CD4-positive, alpha-beta T cell treated with Interleukin-17A for 1 hour (primary cell): ENCODE data around the gene LGALS9.
A peak's percentile ranks its signal among the peaks of the same experiment; 100 is the strongest.
"Not testable (repeated sequence)": the region's sequence is repeated elsewhere in the genome, so short reads cannot be mapped to it uniquely, and the experiment has no call there.

Experiments used
- DNase-seq: peaks from one replicate; pipeline ENCODE4 v3.0.0-alpha.2; 2020

LGALS9 gene

GRCh38 chr17:27631897-27632725 lies 1.1 kb downstream of the LGALS9 start:
- no peak for DNase-seq

- not testable (repeated sequence) for DNase-seq
Measured at GRCh38 chr17:27632766-27633165, 1.8 kb downstream of the LGALS9 start.

GRCh38 chr17:27633312-27634025 lies 2.5 kb downstream of the LGALS9 start:
- DNase-seq = no peak

- no peak for DNase-seq
Measured at GRCh38 chr17:27634026-27634335, 3.0 kb downstream of the LGALS9 start.

- no peak for DNase-seq
Measured at GRCh38 chr17:27634776-27635175, 3.8 kb downstream of the LGALS9 start.

GRCh38 chr17:27635275-27635823 lies 4.4 kb downstream of the LGALS9 start:
- DNase-seq = peak; percentile 20

- not testable (repeated sequence) for DNase-seq
Measured at GRCh38 chr17:27636005-27636520, 5.1 kb downstream of the LGALS9 start.

GRCh38 chr17:27637818-27638217 lies 6.8 kb downstream of the LGALS9 start:
- DNase-seq = not testable (repeated sequence)

- DNase-seq = not testable (repeated sequence)
Measured at GRCh38 chr17:27638415-27638914, 7.5 kb downstream of the LGALS9 start.

GRCh38 chr17:27640790-27641189 lies 9.8 kb downstream of the LGALS9 start:
- no peak for DNase-seq

GRCh38 chr17:27644586-27644985 lies 13.6 kb downstream of the LGALS9 start:
- no peak for DNase-seq

GRCh38 chr17:27645621-27646020 lies 14.6 kb downstream of the LGALS9 start:
- DNase-seq = not testable (repeated sequence)

- DNase-seq = no peak
Measured at GRCh38 chr17:27646232-27646631, 15.2 kb downstream of the LGALS9 start.

GRCh38 chr17:27647765-27648164 lies 16.8 kb downstream of the LGALS9 start:
- DNase-seq = no peak

- not testable (repeated sequence) for DNase-seq
Measured at GRCh38 chr17:27649111-27649571, 18.2 kb downstream of the LGALS9 start.

GRCh38 chr17:27649929-27650328 lies 18.9 kb downstream of the LGALS9 start:
- no peak for DNase-seq

- DNase-seq = no peak
Measured at GRCh38 chr17:27650836-27651235, 19.8 kb downstream of the LGALS9 start.

- peak; percentile 70 for DNase-seq
Measured at GRCh38 chr17:27651411-27652345, 20.7 kb downstream of the LGALS9 start.

- DNase-seq = not testable (repeated sequence)
Measured at GRCh38 chr17:27653449-27653971, 22.5 kb downstream of the LGALS9 start.

GRCh38 chr17:27654136-27654535 lies 23.1 kb downstream of the LGALS9 start:
- no peak for DNase-seq

GRCh38 chr17:27654654-27655524 lies 23.9 kb downstream of the LGALS9 start:
- peak; percentile 63 for DNase-seq
